Measurements from ENCODE around the gene MMP17. TPM values are rescaled to one million over a fixed set of nuclear protein-coding genes. Genes with fewer than 3 reads are reported as not detected.

Gene MMP17
- total and polyA plus RNA-seq, 8 donors = 2.0 to 5.2 (median 3.3) TPM

GRCh38 chr12:131856366-131857097 is 28.3 kb downstream of the MMP17 start:
- no peak for TF ChIP-seq CTCF (IDR thresholded peaks at IDR 0.05)
- no peak for DNase-seq
- Histone ChIP-seq H3K4me1 (peaks cover 5 to 25% of the 10 kb centered on the region in 2 donors), H3K4me3 (no peak overlapping the region), H3K36me3 (no peaks in the 10 kb centered on the region), H3K27ac (no peak overlapping the region), H3K27me3 (peaks cover 0 to 55% of the 10 kb centered on the region in 2 donors), H3K9me3 (no peaks in the 10 kb centered on the region)
- no peak for ATAC-seq
- intact Hi-C loops (cut with DNase I) = no loop called here

DNA sequence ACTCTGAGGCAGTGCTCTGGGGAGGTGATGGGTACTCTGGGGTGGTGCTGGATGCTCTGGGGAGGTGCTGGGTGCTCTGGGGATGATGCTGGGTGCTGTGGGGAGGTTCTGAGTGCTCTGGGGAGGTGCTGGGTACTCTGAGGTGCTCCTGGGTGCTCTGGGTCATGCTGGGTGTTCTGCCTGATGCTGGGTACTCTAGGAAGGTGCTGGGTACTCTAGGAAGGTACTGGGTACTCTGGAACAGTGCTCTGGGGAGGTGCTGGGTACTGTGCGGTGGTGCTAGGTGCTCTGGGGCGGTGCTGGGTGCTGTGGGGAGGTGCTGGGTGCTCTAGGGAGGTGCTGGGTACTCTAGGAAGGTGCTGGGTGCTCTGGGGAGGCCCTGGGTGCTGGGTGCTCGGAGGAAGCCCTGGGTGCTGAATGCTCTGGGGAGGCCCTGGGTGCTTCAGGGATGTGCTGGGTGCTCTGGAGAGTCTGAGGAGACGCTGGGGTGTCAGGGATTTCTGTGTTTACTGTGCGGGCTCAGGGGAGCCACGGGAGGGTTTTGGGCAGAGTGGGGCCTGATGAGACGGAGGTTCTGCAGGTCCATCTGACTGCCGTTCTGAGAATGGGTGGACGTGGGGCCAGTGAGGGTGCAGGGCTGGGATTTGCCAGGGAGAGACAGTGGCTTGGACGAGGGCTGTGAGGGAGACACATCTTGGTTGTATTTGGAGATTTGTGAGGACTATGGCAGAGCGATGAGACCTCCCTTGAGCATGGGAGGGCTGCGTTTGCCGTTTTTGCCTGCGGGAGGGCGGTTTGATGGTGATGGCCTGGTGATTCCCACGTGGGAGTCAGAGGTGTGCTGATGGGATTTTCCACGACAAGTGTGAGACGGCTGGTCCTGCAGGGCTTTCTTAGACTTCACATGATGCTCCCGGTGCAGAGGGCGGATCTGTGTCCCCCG is 30.0 kb downstream of the MMP17 start:
- no peak for TF ChIP-seq CTCF (IDR thresholded peaks at IDR 0.05)
- intact Hi-C loops (cut with DNase I) = no loop called here
- Histone ChIP-seq H3K4me3 (no peak overlapping the region), H3K36me3 (no peaks in the 10 kb centered on the region), H3K4me1 (peaks cover 5 to 28% of the 10 kb centered on the region in 2 donors), H3K9me3 (no peaks in the 10 kb centered on the region), H3K27ac (no peak overlapping the region), H3K27me3 (peaks cover 0 to 49% of the 10 kb centered on the region in 2 donors)
- ATAC-seq = no peak
- peak in 1 of 4 donors; percentile 55 for DNase-seq

DNA sequence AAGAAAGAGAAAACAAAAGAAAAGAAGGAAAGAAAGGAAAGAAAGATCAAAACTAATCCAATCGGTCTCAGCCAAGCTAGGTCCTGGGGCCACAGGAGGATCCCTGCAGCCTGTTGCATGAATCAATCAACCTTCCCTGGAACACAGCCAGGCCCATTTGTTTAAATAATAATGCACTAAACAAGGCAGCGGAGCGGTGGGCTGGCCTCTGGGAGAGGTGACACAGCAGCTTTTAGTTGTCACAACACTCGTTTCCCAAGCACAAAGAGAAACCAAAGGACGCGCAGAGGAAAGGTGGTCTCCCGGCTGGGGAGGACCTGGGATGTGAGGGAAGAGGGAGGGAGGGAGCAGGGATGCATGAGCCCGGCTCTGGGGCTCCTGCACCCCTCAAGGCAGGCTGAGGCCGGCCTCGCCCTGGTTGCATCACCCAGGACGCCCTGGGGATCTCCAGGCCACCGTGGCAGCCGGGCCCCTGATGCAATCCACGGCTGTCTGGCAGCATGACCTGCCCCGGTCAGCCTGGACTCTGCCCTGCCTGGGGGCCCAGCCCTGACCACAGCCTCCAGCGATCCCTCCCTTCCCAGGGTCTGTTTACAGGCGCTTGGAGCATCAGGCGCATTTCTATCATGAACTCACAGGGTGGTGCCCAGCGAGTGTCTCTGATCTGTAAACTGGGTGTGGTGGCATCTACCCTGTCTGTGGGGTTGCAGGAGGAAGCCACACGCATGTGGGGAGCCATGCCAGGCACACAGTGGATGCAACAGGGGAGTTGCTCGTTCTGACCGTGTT is 32.5 kb downstream of the MMP17 start:
- H3K4me3 ChIP-seq = peak overlapping the region in 1 of 2 donors; percentile 26

More for the DNA sequence above, 32.5 kb downstream of the MMP17 start:
- peaks cover 5 to 31% of the 10 kb centered on the region in 2 donors for H3K4me1 ChIP-seq
- DNase-seq (peak in 3 of 4 donors; percentile 26 to 93 (median 76)), ATAC-seq (peak; percentile 82)
- no peaks in the 10 kb centered on the region for H3K36me3 ChIP-seq
- intact Hi-C loops (cut with DNase I) = no loop called here
- H3K27me3 ChIP-seq = peaks cover 0 to 28% of the 10 kb centered on the region in 2 donors
- no peaks in the 10 kb centered on the region for H3K9me3 ChIP-seq
- peak overlapping the region in 1 of 2 donors; percentile 80 for H3K27ac ChIP-seq
- TF ChIP-seq CTCF (IDR thresholded peaks at IDR 0.05) = no peak

Data from left lung (tissue), 10 donors.